Measurements from ENCODE around the gene SMIM33.
A peak's percentile ranks its signal among the peaks of the same experiment; 100 is the strongest.
"Not testable (repeated sequence)": the region's sequence is repeated elsewhere in the genome, so short reads cannot be mapped to it uniquely, and the experiment has no call there.

SMIM33 gene

DNA sequence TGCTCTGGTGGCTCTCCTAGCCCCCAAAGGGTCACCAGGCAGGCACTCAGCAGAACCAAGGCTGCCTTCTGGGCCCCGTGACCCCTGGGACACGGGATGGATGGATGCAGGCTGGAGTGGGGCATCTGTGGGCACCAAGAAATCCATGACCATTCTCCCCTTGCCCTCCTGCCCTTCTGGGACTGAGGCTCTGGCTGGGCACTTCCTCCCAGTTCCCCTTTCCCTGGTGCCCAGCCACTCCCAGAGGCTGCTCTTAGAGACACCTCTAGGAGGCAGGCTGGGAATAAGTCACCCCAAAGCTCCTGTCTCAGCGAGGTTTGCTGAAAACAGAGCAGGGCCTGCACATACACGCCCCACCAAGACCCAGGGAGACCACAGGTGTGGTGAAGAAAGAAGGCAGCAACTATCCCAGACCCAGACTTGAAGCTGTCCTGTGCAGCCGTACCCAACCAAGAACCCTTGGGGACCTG, 10.8 kb downstream of the SMIM33 start:
- no peak for DNase-seq (ENCODE audit: low read depth in 1 of 2, low spot score in 1 of 2)

DNA sequence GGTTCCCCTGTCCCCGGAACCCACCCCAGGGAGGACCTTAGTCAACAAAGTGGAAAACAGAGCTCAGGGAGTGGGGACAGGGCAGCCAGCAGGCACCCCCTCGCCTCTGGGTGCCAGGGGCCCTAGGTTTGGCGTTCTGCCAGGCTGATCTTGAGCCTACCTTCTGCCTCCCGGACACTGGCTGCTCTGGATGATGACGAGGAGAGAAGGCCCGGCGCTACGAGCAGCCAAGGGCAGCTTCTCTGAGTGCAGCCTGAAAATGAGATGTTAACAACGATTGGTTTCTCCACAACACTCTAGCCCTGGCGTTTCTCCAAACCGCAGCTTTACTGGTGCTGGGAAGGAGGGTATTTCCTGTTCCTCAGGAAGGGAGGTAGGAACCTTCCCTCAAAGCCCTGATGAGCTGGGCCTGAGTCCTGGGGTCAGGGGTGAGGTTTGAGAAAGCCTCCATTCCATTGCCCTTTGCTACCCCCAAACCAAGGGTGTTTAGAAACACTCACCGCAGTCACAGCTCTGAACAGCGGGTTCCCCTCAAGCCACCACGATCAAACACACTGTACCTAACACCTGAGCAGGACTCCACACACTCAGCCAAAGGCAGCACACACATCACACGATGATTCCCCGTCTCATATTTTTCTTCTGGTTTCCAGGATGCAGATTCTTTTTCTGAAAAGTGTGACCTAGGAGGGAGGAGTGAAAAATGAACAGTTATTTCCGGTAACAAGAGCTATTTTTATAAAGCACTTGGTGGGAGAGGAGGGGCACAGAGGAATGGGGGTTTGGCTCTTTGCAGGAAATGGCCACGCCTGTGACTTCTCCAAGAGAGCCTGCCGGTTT, 11.5 kb downstream of the SMIM33 start, which contains the start of gene STING1:
STING1 (minus strand) TSS at position 709 of the 840 bp plus-strand sequence. CDS start 1,054 bp downstream, outside the sequence.
- peak; percentile 33 to 39 for DNase-seq (ENCODE audit: low read depth in 1 of 2, low spot score in 1 of 2)

- not testable (repeated sequence) for DNase-seq (ENCODE audit: low read depth in 1 of 2, low spot score in 1 of 2)
Observed at GRCh38 chr5:139482890-139483208, 12.0 kb downstream of the SMIM33 start.

- no peak for DNase-seq (ENCODE audit: low read depth in 1 of 2, low spot score in 1 of 2)
Observed at GRCh38 chr5:139486201-139486600, 15.4 kb downstream of the SMIM33 start.

DNA sequence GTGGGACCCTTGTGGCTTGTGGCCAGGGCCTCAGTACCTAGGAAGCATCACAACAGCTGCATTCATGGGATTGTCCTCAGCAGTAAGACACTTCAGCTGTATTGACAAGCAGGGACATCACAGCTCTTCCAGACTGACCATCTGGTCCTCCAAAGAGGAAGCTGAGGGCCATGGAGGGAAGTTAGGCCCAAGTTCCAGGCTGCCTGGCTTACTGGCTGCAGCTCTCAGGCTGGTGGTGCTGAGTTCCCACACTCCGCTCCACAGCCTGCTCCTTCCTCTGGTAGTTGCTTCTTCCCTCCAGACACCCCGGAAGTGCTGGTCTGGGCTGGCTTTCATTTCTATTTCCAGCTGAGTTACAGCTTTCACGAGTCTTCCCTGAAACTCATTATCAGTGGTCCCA, 17.5 kb downstream of the SMIM33 start:
- DNase-seq (ENCODE audit: low read depth in 1 of 2, low spot score in 1 of 2): no peak

DNA sequence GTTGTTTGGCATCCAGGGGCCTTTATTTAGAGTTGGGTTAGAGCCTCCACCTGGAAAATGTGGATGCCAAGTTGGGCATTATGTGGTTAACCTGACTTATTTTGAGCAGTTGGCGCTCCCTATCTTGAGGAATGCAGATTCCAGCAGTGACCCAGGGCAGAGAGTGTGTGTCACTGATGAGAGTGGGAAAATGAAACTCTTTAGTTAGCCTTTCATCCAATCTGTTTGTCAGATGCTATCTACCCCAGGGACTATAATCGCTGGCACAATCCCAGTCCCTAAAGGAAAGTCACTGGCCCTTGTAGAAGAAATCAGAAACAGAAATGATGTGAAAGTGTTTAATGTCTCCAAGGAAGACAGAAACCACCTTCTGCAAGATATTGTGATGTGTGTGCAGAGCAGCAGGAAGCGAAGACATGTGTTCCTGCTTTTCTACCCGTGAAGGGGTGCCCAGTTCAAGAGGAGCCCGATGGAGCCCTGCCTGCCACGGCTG, 21.9 kb downstream of the SMIM33 start:
- DNase-seq (ENCODE audit: low read depth in 1 of 2, low spot score in 1 of 2): no peak

- DNase-seq (ENCODE audit: low read depth in 1 of 2, low spot score in 1 of 2): no peak
Observed at GRCh38 chr5:139494256-139494655, 23.5 kb downstream of the SMIM33 start.

GRCh38 chr5:139494832-139495231, 24.0 kb downstream of the SMIM33 start:
- no peak for DNase-seq (ENCODE audit: low read depth in 1 of 2, low spot score in 1 of 2)

- no peak for DNase-seq (ENCODE audit: low read depth in 1 of 2, low spot score in 1 of 2)
Observed at GRCh38 chr5:139495638-139496435, 25.0 kb downstream of the SMIM33 start.

DNA sequence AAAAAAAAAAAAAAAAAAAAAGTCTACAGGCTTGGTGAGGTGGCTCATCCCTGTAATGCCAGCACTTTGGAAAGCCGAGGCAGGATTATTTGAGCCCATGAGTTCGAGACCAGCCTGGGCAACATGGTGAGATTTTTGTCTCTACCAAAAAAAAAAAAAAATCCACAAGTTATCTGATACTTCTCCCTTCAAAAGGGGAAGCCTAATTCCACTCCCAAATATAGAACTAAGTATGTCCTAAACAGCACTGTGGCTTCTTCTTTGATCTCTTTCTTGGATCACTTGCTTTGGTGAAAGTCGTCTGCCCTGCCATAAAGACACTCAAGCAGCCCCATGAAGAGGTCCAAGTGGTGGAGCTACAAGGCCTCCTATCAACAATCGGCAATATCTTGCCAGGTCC, 30.6 kb downstream of the SMIM33 start:
- DNase-seq (ENCODE audit: low read depth in 1 of 2, low spot score in 1 of 2): no peak

DNA sequence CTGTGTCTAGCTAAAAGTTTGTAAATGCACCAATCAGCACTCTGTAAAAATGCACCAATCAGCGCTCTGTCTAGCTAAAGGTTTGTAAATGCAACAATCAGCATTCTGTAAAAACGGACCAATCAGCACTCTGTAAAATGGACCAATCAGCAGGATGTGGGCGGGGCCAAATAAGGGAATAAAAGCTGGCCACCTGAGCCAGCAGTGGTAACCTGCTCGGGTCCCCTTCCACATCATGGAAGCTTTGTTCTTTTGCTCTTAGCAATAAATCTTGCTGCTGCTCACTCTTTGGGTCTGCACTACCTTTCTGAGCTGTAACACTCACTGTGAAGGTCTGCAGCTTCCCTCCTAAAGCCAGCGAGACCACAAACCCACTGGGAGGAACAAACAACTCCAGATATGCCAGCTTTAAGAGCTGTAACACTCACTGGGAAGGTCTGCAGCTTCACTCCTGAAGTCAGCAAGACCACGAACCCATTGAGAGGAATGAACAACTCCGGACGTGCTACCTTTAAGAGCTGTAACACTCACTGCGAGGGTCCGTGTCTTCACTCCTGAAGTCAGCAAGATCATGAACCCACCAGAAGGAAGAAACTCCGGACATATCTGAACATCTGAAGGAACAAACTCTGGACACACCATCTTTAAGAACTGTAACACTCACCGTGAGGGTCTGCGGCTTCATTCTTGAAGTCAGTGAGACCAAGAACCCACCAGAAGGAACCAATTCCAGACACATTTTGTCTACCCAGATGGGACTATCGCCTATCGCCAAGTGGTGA, 32.4 kb downstream of the SMIM33 start:
- DNase-seq (ENCODE audit: low read depth in 1 of 2, low spot score in 1 of 2): not testable (repeated sequence)

DNA sequence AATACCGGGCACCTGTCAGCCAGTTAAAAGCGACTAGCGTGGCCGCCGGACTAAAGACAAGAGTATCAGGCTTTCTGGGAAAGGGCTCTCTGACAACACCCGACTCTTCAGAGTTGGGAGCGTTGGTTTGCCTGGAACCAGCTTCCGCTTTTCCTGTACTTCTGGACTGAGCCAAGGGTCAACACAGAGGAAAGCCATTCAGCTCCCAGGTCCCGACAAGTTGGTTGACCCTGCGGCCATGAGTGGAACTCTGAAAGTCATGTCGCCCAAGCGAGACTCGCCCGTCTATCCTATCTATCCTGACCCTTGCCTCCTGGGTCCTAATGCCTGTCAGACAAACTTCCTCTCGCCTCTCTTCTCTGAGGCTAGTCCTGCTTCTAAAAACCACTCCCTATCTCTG, 33.1 kb downstream of the SMIM33 start:
- DNase-seq (ENCODE audit: low read depth in 1 of 2, low spot score in 1 of 2): not testable (repeated sequence)

DNA sequence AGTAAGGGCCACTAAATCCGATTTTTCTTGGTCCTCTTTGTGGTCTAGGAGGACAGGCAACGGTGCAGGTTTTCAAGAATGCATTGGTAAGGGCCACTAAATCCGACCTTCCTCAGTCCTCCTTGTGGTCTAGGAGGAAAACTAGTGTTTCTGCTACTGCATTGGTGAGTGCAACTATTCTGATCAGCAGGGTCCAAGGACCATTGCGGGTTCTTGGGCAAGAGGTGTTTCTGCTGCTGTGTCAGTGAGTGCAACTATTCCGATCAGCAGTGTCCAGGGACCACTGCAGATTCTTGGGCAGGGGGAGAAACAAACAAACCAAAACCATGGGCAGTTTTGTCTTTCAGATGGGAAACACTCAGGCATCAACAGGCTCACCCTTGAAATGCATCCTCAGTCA, 33.9 kb downstream of the SMIM33 start:
- DNase-seq (ENCODE audit: low read depth in 1 of 2, low spot score in 1 of 2): not testable (repeated sequence)

DNA sequence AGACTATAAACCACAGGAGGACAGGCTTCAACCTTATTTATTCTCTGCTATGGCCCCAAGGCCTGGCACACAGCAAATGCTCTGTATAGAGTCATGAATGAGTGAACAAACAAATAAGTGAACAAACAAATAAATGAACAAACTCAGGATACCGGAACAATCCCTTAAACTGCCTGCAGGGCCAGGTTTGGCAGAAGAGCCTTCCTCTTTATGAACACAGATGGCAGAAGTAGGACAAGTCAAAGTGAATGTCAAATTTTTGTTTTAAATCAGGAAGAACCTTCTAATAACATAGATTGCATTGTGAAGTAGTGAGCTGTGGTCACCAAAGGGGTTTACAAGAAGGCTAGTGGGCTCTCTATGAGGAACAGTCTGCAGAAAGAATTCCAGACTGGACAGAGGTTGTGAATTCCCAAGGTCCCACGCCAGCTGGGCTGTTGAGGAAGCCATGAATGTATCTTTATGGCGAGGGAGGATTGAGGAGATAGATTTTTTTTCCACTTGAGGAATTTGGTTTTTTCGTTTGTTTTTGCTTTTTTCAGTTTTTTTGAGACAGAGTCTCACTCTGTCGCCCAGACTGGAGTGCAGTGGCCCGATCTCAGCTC, 42.1 kb downstream of the SMIM33 start:
- no peak for DNase-seq (ENCODE audit: low read depth in 1 of 2, low spot score in 1 of 2)

GRCh38 chr5:139513434-139513833, 42.6 kb downstream of the SMIM33 start:
- DNase-seq (ENCODE audit: low read depth in 1 of 2, low spot score in 1 of 2): peak; percentile 56 to 60

GRCh38 chr5:139513852-139514485, 43.2 kb downstream of the SMIM33 start:
- DNase-seq (ENCODE audit: low read depth in 1 of 2, low spot score in 1 of 2): no peak

DNA sequence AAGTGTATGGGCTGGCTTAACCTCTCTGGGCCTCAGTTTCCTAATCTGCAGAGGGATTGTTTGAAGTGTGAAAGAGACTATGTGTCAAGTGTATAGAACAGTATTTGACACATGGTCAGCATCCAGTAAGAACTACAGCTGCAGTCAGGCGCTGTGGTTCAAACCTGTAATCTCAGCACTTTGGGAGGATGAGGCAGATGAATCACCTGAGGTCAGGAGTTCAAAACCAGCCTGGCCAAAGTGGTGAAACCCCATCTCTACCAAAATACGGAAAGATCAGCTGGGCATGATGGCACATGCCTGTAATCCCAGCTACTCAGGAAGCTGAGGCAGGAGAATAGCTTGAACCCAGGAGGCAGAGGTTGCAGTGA, 43.7 kb downstream of the SMIM33 start:
- DNase-seq (ENCODE audit: low read depth in 1 of 2, low spot score in 1 of 2): no peak

GRCh38 chr5:139517683-139518564, 47.1 kb downstream of the SMIM33 start:
- DNase-seq (ENCODE audit: low read depth in 1 of 2, low spot score in 1 of 2): peak; percentile 85
